ENCODE measurements around the gene TUBGCP4. TPM values are rescaled to one million over a fixed set of nuclear protein-coding genes. Genes with fewer than 3 reads are reported as not detected.

TUBGCP4 gene
- total RNA-seq, 1 experiment from 2014 or later = 31.4 TPM

GRCh38 chr15:43420876-43421275, 50.0 kb downstream of the TUBGCP4 start:
- no TSS peak for BruUV-seq (replicated peaks)
- ChIA-PET POLR2A (no interaction called here), CTCF (interaction anchor here (0.6 kb wide), 1 partner anchor 440 kb away, joined by 5 read pairs; no protein-coding TSS in a partner anchor)
- no peaks in the 10 kb centered on the region for H3K9me3 Mint-ChIP-seq (ENCODE audit: unreplicated experiment)
- no peak for TF ChIP-seq CTCF (IDR thresholded peaks at IDR 0.05; ENCODE audit: unreplicated experiment)
- H3K4me3 Mint-ChIP-seq (ENCODE audit: unreplicated experiment) = no peak overlapping the region
- no peak overlapping the region for H3K27ac Mint-ChIP-seq (ENCODE audit: low read depth, unreplicated experiment)
- no peak for DNase-seq (ENCODE audit: unreplicated experiment)
- intact Hi-C loops (cut with micrococcal nuclease) = no loop called here
- no peaks in the 10 kb centered on the region for H3K4me1 Mint-ChIP-seq (ENCODE audit: insufficient read depth, unreplicated experiment)
- H3K36me3 Mint-ChIP-seq (ENCODE audit: insufficient read depth, unreplicated experiment) = peaks cover 86% of the 10 kb centered on the region
- H3K27me3 Mint-ChIP-seq (ENCODE audit: insufficient read depth, unreplicated experiment) = no peaks in the 10 kb centered on the region

GRCh38 chr15:43423793-43424192, 52.9 kb downstream of the TUBGCP4 start:
- no peak for TF ChIP-seq CTCF (IDR thresholded peaks at IDR 0.05; ENCODE audit: unreplicated experiment)
- H3K9me3 Mint-ChIP-seq (ENCODE audit: unreplicated experiment) = no peaks in the 10 kb centered on the region
- H3K36me3 Mint-ChIP-seq (ENCODE audit: insufficient read depth, unreplicated experiment) = peaks cover 84% of the 10 kb centered on the region
- BruUV-seq (replicated peaks) = no TSS peak
- ChIA-PET POLR2A (no interaction called here), CTCF (interaction anchor here (1.1 kb wide), 1 partner anchor 10 kb away, joined by 4 read pairs; no protein-coding TSS in a partner anchor)
- H3K27me3 Mint-ChIP-seq (ENCODE audit: insufficient read depth, unreplicated experiment) = no peaks in the 10 kb centered on the region
- no peaks in the 10 kb centered on the region for H3K4me1 Mint-ChIP-seq (ENCODE audit: insufficient read depth, unreplicated experiment)
- H3K4me3 Mint-ChIP-seq (ENCODE audit: unreplicated experiment) = no peak overlapping the region
- DNase-seq (ENCODE audit: unreplicated experiment) = no peak
- intact Hi-C loops (cut with micrococcal nuclease) = no loop called here
- no peak overlapping the region for H3K27ac Mint-ChIP-seq (ENCODE audit: low read depth, unreplicated experiment)

DNA sequence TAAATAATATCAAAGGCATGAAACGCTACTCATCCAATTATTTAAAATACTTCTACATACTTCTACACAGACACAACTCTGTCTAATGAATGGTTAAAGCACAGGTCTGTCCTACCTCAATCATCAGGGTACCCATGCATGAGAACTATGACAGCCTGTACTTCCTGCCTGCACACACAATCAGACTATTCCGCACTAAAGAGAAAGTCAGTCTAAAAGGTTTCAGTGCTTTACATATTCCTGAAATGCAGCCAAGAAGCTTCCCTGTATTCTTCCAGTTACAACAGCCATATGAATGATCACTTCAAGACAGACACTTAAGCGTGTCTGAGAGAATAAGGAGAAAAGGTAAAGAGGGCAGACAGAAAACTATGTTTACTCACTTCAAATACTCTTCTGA, 58.8 kb downstream of the TUBGCP4 start:
- Mint-ChIP-seq H3K4me1 (ENCODE audit: insufficient read depth, unreplicated experiment) (no peaks in the 10 kb centered on the region), H3K36me3 (ENCODE audit: insufficient read depth, unreplicated experiment) (peaks cover 75% of the 10 kb centered on the region), H3K27me3 (ENCODE audit: insufficient read depth, unreplicated experiment) (no peaks in the 10 kb centered on the region), H3K9me3 (ENCODE audit: unreplicated experiment) (no peaks in the 10 kb centered on the region), H3K27ac (ENCODE audit: low read depth, unreplicated experiment) (peak overlapping the region; percentile 25), H3K4me3 (ENCODE audit: unreplicated experiment) (no peak overlapping the region)
- no peak for DNase-seq (ENCODE audit: unreplicated experiment)
- ChIA-PET POLR2A (interaction anchor here (1.0 kb wide), 1 partner anchor 12 kb away, joined by 3 read pairs; no protein-coding TSS in a partner anchor), CTCF (no interaction called here)
- no TSS peak for BruUV-seq (replicated peaks)
- no peak for TF ChIP-seq CTCF (IDR thresholded peaks at IDR 0.05; ENCODE audit: unreplicated experiment)
- intact Hi-C loops (cut with micrococcal nuclease) = no loop called here

GRCh38 chr15:43433165-43433564, 62.3 kb downstream of the TUBGCP4 start:
- H3K9me3 Mint-ChIP-seq (ENCODE audit: unreplicated experiment) = no peaks in the 10 kb centered on the region
- intact Hi-C loops (cut with micrococcal nuclease) = no loop called here
- DNase-seq (ENCODE audit: unreplicated experiment) = no peak
- ChIA-PET CTCF (interaction anchor here (1.1 kb wide), 1 partner anchor 62 kb away, joined by 3 read pairs; the partner anchor contains the start of genes TUBGCP4 and ZSCAN29), POLR2A (interaction anchor here (1.5 kb wide), 1 partner anchor 8 kb away, joined by 3 read pairs; no protein-coding TSS in a partner anchor)
- no peaks in the 10 kb centered on the region for H3K27me3 Mint-ChIP-seq (ENCODE audit: insufficient read depth, unreplicated experiment)
- H3K36me3 Mint-ChIP-seq (ENCODE audit: insufficient read depth, unreplicated experiment) = peaks cover 69% of the 10 kb centered on the region
- no TSS peak for BruUV-seq (replicated peaks)
- no peak for TF ChIP-seq CTCF (IDR thresholded peaks at IDR 0.05; ENCODE audit: unreplicated experiment)
- H3K4me3 Mint-ChIP-seq (ENCODE audit: unreplicated experiment) = no peak overlapping the region
- H3K27ac Mint-ChIP-seq (ENCODE audit: low read depth, unreplicated experiment) = no peak overlapping the region
- H3K4me1 Mint-ChIP-seq (ENCODE audit: insufficient read depth, unreplicated experiment) = no peaks in the 10 kb centered on the region

All from MCF 10A (cell line).